GM12878 (cell line): Measurements from ENCODE around the gene DDIT4. TPM values are rescaled to one million over a fixed set of nuclear protein-coding genes. Genes with fewer than 3 reads are reported as not detected.

ENCODE experiments used
- BCL11A ChIP-seq: IDR thresholded peaks from 2 replicates; pipeline ENCODE4 v1.6.1; 2011; ENCODE audit warnings: low read depth, low read length
- CHD1 ChIP-seq: IDR thresholded peaks from 2 replicates; pipeline ENCODE4 v1.6.1; 2012; ENCODE audit warnings: low read depth, low read length, improper control_type of control experiment
- EGR1 ChIP-seq, 2 experiments: IDR thresholded peaks; 1 replicate in 1 of 2; 2 replicates in 1 of 2; pipeline ENCODE4 v1.6.1; 2011 to 2012; ENCODE audit warnings: low read depth in 2 of 2, low read length in 2 of 2, borderline replicate concordance in 1 of 2, mild to moderate bottlenecking in 1 of 2, moderate library complexity in 1 of 2
- FOS ChIP-seq: IDR thresholded peaks from 3 replicates; pipeline ENCODE4 v1.6.1; 2011; ENCODE audit warnings: borderline replicate concordance; ENCODE audit not compliant: insufficient read length; ENCODE audit errors: extremely low read depth
- HDAC6 ChIP-seq: fragments of 200-600 bp; sonication (generic); IDR thresholded peaks from one replicate; pipeline ENCODE4 v1.8.0; 2017; ENCODE audit warnings: antibody characterized with exemption; ENCODE audit not compliant: unreplicated experiment
- MXI1 ChIP-seq: fragments of 150-350 bp; IDR thresholded peaks from 2 replicates; pipeline ENCODE4 v1.6.1; 2011; ENCODE audit warnings: low read depth, mild to moderate bottlenecking, inconsistent platforms, low read length, improper control_type of control experiment
- PML ChIP-seq: IDR thresholded peaks from 2 replicates; pipeline ENCODE4 v1.6.1; 2012; ENCODE audit warnings: low read length, inconsistent platforms
- TBL1XR1 ChIP-seq: IDR thresholded peaks from 2 replicates; pipeline ENCODE4 v1.6.1; 2012; ENCODE audit warnings: low read depth, low read length, improper control_type of control experiment
- ZZZ3 ChIP-seq: IDR thresholded peaks from 2 replicates; pipeline ENCODE4 v1.6.1; 2011; ENCODE audit warnings: low read depth; ENCODE audit not compliant: control insufficient read depth, insufficient read length
- polyA plus RNA-seq, 11 experiments: library from polyadenylated mRNA; depleted of rRNA in 4 of 11; unstranded in 6 of 11; stranded (reverse) in 5 of 11; fragments of >200 nt; fragmentation: Nextera tagmentation in 4 of 11; fragmentation: Illumina TruSeq in 1 of 11; extraction: Ambion mirVana in 4 of 11; extraction: Trizol in 1 of 11; gene quantifications; 1 replicate in 1 of 11; 2 replicates in 10 of 11; pipeline versions ENCODE4 v1.2.1 to v1.2.3, GENCODE V29; 2011 to 2016; ENCODE audit warnings: inconsistent platforms in 2 of 11, missing spikeins in 2 of 11, low read depth in 1 of 11
- total RNA-seq, 4 experiments: library from RNA; depleted of rRNA in 3 of 4; stranded (reverse); fragments of >200 nt in 3 of 4; fragmentation: Illumina TruSeq in 1 of 4; extraction: Trizol in 1 of 4; gene quantifications; 2 replicates each; pipeline versions ENCODE4 v1.2.1 to v1.2.3, GENCODE V29; 2013 to 2021
- TF ChIP-seq, protein P1 (sequence below): fragments of 450-650 bp; IDR thresholded peaks from 2 replicates; pipeline ENCODE4 v1.6.1; 2017; ENCODE audit warnings: borderline replicate concordance
- TF ChIP-seq, protein P2 (sequence below): fragments of 450-650 bp; IDR thresholded peaks from 2 replicates; pipeline ENCODE4 v1.6.1; 2017; ENCODE audit warnings: mild to moderate bottlenecking, moderate library complexity
- TF ChIP-seq, protein P3 (sequence below): fragments of 450-650 bp; IDR thresholded peaks from 2 replicates; pipeline ENCODE4 v1.6.1; 2014; ENCODE audit warnings: mild to moderate bottlenecking

Gene DDIT4
- total and polyA plus RNA-seq, 10 of the 15 experiments (the other 5 are each of a cell fraction or from before 2014, with no cell fraction given): 2.1 to 277 (median 183) TPM

- TF ChIP-seq, protein P1, sequence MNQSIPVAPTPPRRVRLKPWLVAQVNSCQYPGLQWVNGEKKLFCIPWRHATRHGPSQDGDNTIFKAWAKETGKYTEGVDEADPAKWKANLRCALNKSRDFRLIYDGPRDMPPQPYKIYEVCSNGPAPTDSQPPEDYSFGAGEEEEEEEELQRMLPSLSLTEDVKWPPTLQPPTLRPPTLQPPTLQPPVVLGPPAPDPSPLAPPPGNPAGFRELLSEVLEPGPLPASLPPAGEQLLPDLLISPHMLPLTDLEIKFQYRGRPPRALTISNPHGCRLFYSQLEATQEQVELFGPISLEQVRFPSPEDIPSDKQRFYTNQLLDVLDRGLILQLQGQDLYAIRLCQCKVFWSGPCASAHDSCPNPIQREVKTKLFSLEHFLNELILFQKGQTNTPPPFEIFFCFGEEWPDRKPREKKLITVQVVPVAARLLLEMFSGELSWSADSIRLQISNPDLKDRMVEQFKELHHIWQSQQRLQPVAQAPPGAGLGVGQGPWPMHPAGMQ: no peak
- TF ChIP-seq TBL1XR1 (no peak), PML (no peak), EGR1 (IDR thresholded peaks at IDR 0.05; ENCODE audit: borderline replicate concordance in 1 of 2, low read depth in 2 of 2, low read length in 2 of 2) (no peak), MXI1 (no peak), FOS (no peak), ZZZ3 (no peak), BCL11A (no peak), HDAC6 (no peak), CHD1 (no peak)
- TF ChIP-seq, protein P2, sequence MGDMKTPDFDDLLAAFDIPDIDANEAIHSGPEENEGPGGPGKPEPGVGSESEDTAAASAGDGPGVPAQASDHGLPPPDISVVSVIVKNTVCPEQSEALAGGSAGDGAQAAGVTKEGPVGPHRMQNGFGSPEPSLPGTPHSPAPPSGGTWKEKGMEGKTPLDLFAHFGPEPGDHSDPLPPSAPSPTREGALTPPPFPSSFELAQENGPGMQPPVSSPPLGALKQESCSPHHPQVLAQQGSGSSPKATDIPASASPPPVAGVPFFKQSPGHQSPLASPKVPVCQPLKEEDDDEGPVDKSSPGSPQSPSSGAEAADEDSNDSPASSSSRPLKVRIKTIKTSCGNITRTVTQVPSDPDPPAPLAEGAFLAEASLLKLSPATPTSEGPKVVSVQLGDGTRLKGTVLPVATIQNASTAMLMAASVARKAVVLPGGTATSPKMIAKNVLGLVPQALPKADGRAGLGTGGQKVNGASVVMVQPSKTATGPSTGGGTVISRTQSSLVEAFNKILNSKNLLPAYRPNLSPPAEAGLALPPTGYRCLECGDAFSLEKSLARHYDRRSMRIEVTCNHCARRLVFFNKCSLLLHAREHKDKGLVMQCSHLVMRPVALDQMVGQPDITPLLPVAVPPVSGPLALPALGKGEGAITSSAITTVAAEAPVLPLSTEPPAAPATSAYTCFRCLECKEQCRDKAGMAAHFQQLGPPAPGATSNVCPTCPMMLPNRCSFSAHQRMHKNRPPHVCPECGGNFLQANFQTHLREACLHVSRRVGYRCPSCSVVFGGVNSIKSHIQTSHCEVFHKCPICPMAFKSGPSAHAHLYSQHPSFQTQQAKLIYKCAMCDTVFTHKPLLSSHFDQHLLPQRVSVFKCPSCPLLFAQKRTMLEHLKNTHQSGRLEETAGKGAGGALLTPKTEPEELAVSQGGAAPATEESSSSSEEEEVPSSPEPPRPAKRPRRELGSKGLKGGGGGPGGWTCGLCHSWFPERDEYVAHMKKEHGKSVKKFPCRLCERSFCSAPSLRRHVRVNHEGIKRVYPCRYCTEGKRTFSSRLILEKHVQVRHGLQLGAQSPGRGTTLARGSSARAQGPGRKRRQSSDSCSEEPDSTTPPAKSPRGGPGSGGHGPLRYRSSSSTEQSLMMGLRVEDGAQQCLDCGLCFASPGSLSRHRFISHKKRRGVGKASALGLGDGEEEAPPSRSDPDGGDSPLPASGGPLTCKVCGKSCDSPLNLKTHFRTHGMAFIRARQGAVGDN: no peak
- TF ChIP-seq, protein P3, sequence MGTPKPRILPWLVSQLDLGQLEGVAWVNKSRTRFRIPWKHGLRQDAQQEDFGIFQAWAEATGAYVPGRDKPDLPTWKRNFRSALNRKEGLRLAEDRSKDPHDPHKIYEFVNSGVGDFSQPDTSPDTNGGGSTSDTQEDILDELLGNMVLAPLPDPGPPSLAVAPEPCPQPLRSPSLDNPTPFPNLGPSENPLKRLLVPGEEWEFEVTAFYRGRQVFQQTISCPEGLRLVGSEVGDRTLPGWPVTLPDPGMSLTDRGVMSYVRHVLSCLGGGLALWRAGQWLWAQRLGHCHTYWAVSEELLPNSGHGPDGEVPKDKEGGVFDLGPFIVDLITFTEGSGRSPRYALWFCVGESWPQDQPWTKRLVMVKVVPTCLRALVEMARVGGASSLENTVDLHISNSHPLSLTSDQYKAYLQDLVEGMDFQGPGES: no peak
Observed at GRCh38 chr10:72323108-72323749, 49.5 kb downstream of the DDIT4 start (continued).
